GM10266 (cell line): ENCODE results near the gene PEAR1.

Experiments used
- DNase-seq: peaks from one replicate; pipeline ENCODE4 v3.0.0; 2012; ENCODE audit errors: extremely low spot score
- TF ChIP-seq, protein P1 (sequence below): IDR thresholded peaks from 2 replicates; pipeline ENCODE4 v1.5.1; 2012; ENCODE audit warnings: mild to moderate bottlenecking, low read depth; ENCODE audit not compliant: control insufficient read depth, insufficient read depth; ENCODE audit errors: missing control alignments

Gene PEAR1

DNA sequence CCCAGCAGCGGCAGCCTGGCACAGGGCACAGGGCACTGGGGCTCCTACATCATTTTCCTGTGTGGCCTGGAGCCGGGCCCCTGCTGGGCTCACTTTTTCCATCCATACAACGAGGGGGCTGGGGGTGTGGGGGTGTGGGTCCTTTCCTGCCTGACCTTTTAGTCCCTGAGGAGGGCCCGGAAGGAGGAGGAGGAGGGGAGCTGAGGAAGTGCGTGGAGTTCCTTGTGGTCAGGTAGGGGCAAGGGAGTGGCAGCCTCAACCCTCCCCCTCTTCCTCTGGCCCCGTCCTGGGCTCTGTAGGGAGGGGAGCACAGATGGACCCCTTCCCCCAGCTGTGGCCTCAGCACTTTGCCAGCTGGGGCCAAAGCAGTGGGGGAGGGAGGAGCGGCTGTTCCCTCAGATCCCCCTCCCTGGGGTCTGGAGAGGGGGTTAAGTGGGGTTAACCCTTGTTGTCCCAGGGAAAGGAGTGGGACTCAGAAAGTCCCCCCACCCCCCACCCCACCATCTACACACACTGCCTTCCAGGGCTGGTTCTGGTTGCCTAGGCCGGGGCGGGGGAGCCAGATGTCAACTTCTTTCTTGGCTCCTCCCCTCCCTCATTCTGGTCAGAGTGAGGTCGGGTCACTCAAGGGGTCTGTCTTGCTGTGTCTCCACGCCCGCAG lies 27.1 kb upstream of the PEAR1 start:
- no peak for DNase-seq
- TF ChIP-seq, protein P1, sequence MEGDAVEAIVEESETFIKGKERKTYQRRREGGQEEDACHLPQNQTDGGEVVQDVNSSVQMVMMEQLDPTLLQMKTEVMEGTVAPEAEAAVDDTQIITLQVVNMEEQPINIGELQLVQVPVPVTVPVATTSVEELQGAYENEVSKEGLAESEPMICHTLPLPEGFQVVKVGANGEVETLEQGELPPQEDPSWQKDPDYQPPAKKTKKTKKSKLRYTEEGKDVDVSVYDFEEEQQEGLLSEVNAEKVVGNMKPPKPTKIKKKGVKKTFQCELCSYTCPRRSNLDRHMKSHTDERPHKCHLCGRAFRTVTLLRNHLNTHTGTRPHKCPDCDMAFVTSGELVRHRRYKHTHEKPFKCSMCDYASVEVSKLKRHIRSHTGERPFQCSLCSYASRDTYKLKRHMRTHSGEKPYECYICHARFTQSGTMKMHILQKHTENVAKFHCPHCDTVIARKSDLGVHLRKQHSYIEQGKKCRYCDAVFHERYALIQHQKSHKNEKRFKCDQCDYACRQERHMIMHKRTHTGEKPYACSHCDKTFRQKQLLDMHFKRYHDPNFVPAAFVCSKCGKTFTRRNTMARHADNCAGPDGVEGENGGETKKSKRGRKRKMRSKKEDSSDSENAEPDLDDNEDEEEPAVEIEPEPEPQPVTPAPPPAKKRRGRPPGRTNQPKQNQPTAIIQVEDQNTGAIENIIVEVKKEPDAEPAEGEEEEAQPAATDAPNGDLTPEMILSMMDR = no peak

GRCh38 chr1:156868341-156868740 lies 25.2 kb upstream of the PEAR1 start:
- TF ChIP-seq, protein P1 = no peak
- no peak for DNase-seq

DNA sequence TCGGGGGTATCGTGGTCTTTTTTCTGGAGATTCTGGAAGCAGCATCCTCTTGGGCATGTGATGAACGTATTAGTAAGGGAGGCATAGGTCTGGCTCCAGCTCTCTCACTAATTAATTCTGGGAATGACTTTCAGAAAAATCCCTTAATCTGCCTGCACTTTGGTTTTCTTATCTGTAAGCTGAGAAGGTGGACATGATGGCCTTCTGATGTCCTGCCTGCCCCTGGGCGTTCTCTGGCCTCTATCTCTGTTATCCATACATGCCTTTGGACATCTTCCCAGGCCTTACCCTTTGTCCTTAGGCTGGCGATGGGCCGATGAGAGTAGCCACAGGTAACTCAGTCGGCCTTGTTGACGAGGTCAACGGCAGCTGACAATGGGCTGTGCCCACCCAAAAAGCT lies 24.1 kb upstream of the PEAR1 start:
- TF ChIP-seq, protein P1 = no peak
- no peak for DNase-seq

- DNase-seq = no peak
- TF ChIP-seq, protein P1 = no peak
Measured at GRCh38 chr1:156873659-156874058, 19.9 kb upstream of the PEAR1 start.

- TF ChIP-seq, protein P1 = no peak
- no peak for DNase-seq
Measured at GRCh38 chr1:156874142-156874541, 19.4 kb upstream of the PEAR1 start.

- DNase-seq = no peak
- TF ChIP-seq, protein P1 = no peak
Measured at GRCh38 chr1:156874572-156875340, 18.8 kb upstream of the PEAR1 start.

DNA sequence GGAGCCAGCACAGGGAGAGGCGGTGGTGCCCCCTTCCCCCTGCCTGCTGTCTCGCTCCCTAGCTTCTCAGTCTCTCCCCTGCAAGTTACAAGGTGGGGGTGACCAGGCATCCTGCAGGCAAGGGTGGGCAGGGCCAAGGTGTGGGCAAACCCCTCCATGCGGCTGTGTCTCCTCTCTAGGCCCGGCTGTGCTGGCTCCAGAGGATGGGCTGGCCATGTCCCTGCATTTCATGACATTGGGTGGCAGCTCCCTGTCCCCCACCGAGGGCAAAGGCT lies 18.2 kb upstream of the PEAR1 start:
- TF ChIP-seq, protein P1 = no peak
- no peak for DNase-seq
